Liver (tissue), 9 donors: ENCODE results near the gene RAVER1. TPM values are rescaled to one million over a fixed set of nuclear protein-coding genes. Genes with fewer than 3 reads are reported as not detected.

Experiments used
- DNase-seq: peaks from one replicate; pipeline ENCODE4 v3.0.0-alpha.2; 2017; ENCODE audit warnings: low spot score
- H3K27ac ChIP-seq, 2 donors: one replicate each; pipeline ENCODE4 v1.7.0; 2013; ENCODE audit warnings: inconsistent platforms in 2 of 2, low read length in 2 of 2, control low read depth in 1 of 2, low read depth in 1 of 2, mild to moderate bottlenecking in 1 of 2
- H3K27me3 ChIP-seq, 4 donors: one replicate each; pipeline versions ENCODE4 v1.6.1 to v1.7.0; 2013; ENCODE audit warnings: low read length in 3 of 4, inconsistent platforms in 1 of 4, mild to moderate bottlenecking in 1 of 4, moderate library complexity in 1 of 4; ENCODE audit not compliant: control insufficient read depth in 4 of 4, insufficient read depth in 4 of 4
- H3K36me3 ChIP-seq, 4 donors: one replicate each; pipeline versions ENCODE4 v1.6.1 to v1.7.0; 2013; ENCODE audit warnings: low read length in 3 of 4, mild to moderate bottlenecking in 3 of 4, low read depth in 1 of 4, moderate library complexity in 1 of 4; ENCODE audit not compliant: control insufficient read depth in 4 of 4, insufficient read depth in 3 of 4
- H3K4me1 ChIP-seq, 4 donors: one replicate each; pipeline versions ENCODE4 v1.6.1 to v1.7.0; 2013; ENCODE audit warnings: low read length in 3 of 4, mild to moderate bottlenecking in 3 of 4, moderate library complexity in 1 of 4; ENCODE audit not compliant: control insufficient read depth in 4 of 4, insufficient read depth in 4 of 4
- H3K4me3 ChIP-seq, 3 donors: one replicate each; pipeline versions ENCODE4 v1.6.1 to v1.7.0; 2013; ENCODE audit warnings: low read length in 3 of 3, control low read depth in 1 of 3, low read depth in 1 of 3, mild to moderate bottlenecking in 1 of 3
- H3K9ac ChIP-seq, 2 donors: one replicate each; pipeline ENCODE4 v1.7.0; 2013; ENCODE audit warnings: low read length in 2 of 2, mild to moderate bottlenecking in 2 of 2, moderate library complexity in 2 of 2, control low read depth in 1 of 2, low read depth in 1 of 2
- H3K9me3 ChIP-seq, 4 donors: one replicate each; pipeline versions ENCODE4 v1.6.1 to v1.7.0; 2013; ENCODE audit warnings: low read length in 3 of 4; ENCODE audit not compliant: control insufficient read depth in 4 of 4
- ATF3 ChIP-seq: IDR thresholded peaks from 2 replicates; pipeline ENCODE4 v1.6.1; 2016; ENCODE audit warnings: antibody characterized with exemption
- EGR1 ChIP-seq, 2 donors: IDR thresholded peaks; 2 replicates each; pipeline ENCODE4 v1.6.1; 2016 to 2018; ENCODE audit warnings: antibody characterized with exemption in 2 of 2, low read depth in 2 of 2
- FOXA1 ChIP-seq: IDR thresholded peaks from 2 replicates; pipeline ENCODE4 v1.6.1; 2016; ENCODE audit warnings: antibody characterized with exemption
- FOXA2 ChIP-seq: IDR thresholded peaks from 2 replicates; pipeline ENCODE4 v1.6.1; 2016; ENCODE audit warnings: antibody characterized with exemption
- GABPA ChIP-seq, 2 donors: IDR thresholded peaks in 1 of 2; conservative IDR thresholded peaks in 1 of 2; 2 replicates each; pipeline ENCODE4 v1.6.1; 2016; ENCODE audit warnings: antibody characterized with exemption in 2 of 2, mild to moderate bottlenecking in 1 of 2, moderate library complexity in 1 of 2
- HNF4A ChIP-seq, 2 donors: conservative IDR thresholded peaks; 2 replicates each; pipeline ENCODE4 v1.6.1; 2016; ENCODE audit warnings: antibody characterized with exemption in 2 of 2, mild to moderate bottlenecking in 2 of 2
- HNF4G ChIP-seq: IDR thresholded peaks from 2 replicates; pipeline ENCODE4 v1.6.1; 2016; ENCODE audit warnings: antibody characterized with exemption
- JUND ChIP-seq, 2 donors: IDR thresholded peaks; 2 replicates each; pipeline ENCODE4 v1.6.1; 2016; ENCODE audit warnings: antibody characterized with exemption in 2 of 2
- MAX ChIP-seq: IDR thresholded peaks from 2 replicates; pipeline ENCODE4 v1.6.1; 2016; ENCODE audit warnings: antibody characterized with exemption
- NR2F2 ChIP-seq: IDR thresholded peaks from 2 replicates; pipeline ENCODE4 v1.6.1; 2016; ENCODE audit warnings: antibody characterized with exemption
- RAD21 ChIP-seq, 2 donors: IDR thresholded peaks; 2 replicates each; pipeline ENCODE4 v1.6.1; 2016; ENCODE audit warnings: antibody characterized with exemption in 2 of 2, mild to moderate bottlenecking in 2 of 2
- RXRA ChIP-seq, 2 donors: IDR thresholded peaks; 2 replicates each; pipeline ENCODE4 v1.6.1; 2017 to 2018; ENCODE audit warnings: antibody characterized with exemption in 2 of 2, mild to moderate bottlenecking in 1 of 2
- SP1 ChIP-seq: IDR thresholded peaks from 2 replicates; pipeline ENCODE4 v1.6.1; 2018; ENCODE audit warnings: antibody characterized with exemption, mild to moderate bottlenecking
- TAF1 ChIP-seq: conservative IDR thresholded peaks from 2 replicates; pipeline ENCODE4 v1.6.1; 2016; ENCODE audit warnings: antibody characterized with exemption, mild to moderate bottlenecking
- YY1 ChIP-seq: IDR thresholded peaks from 2 replicates; pipeline ENCODE4 v1.6.1; 2016; ENCODE audit warnings: antibody characterized with exemption, mild to moderate bottlenecking
- ZBTB33 ChIP-seq: IDR thresholded peaks from 2 replicates; pipeline ENCODE4 v1.6.1; 2016; ENCODE audit warnings: antibody characterized with exemption
- WGBS: extraction: QIAGEN DNeasy Blood & Tissue Kit; methylation state at CpG from one replicate; pipeline ENCODE4 v1.1.7; 2013; 5-methylcytosine and 5-hydroxymethylcytosine counted together
- polyA plus RNA-seq, 2 donors: library from polyadenylated mRNA; stranded (reverse) in 1 of 2; unstranded in 1 of 2; fragments of 200-250 nt in 1 of 2; fragments of >200 nt in 1 of 2; fragmentation: Nextera tagmentation in 1 of 2; extraction: Ambion mirVana in 1 of 2; gene quantifications; one replicate each; pipeline versions ENCODE4 v1.2.1 to v1.2.3, GENCODE V29; 2013 to 2015
- total RNA-seq, 2 donors: library from RNA; depleted of rRNA; stranded (reverse); fragments of >200 nt; gene quantifications; one replicate each; pipeline ENCODE4 v1.2.3, GENCODE V29; 2014
- TF ChIP-seq, protein P1 (sequence below): fragments of 150-350 bp; IDR thresholded peaks from 2 replicates; pipeline ENCODE4 v1.5.1; 2017; ENCODE audit warnings: improper control_type of control experiment, low read depth, low read length; ENCODE audit not compliant: missing input control
- donor health status: healthy.
- donor health status: healthy.
- donor health status: healthy.
- donor health status: healthy.
- donor health status: healthy.

Gene RAVER1
- total and polyA plus RNA-seq, 4 donors: 2.1 to 13.6 (median 6.2) TPM

DNA sequence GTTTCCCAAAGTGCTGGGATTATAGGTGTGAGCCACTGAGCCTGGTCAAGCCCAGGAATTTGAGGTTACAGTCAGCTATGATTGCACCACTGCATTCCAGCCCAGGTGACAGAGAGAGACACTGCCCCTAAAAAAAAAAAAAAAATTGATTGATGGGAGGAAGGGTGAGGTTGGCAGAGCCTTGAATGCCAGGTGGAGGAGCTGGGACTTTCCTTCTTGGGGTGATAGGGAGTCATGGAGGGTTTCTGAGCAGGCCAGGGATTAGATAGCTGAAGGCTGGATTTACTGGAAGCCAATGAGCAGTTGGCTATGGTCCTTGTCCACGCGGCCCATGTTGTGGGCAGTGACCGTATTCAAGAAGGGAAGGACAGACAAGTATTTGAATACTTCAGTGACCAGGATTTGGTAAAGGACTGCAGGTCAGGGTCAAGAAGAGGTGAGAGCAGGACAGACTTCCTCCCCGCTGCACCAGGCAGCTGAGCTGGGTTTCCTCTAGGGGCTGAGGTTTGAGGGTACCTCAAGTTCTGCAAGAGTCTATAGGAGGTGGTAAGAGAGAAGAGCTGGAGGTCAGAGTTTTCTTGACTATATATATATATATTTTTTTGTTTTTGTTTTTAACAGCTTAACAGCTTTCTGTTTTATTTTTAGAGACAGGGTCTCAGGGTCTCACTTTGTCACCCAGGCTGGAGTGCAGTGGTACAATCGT lies 53.4 kb downstream of the RAVER1 start:
- no peak overlapping the region for H3K4me3 ChIP-seq
- DNase-seq: no peak
- no peaks in the 10 kb centered on the region for H3K9me3 ChIP-seq
- no peak for TF ChIP-seq JUND (IDR thresholded peaks at IDR 0.05)
- no peak for TF ChIP-seq SP1
- no peak for TF ChIP-seq HNF4A (conservative IDR thresholded peaks at IDR 0.05)
- no peak for TF ChIP-seq TAF1
- TF ChIP-seq YY1: no peak
- no peak for TF ChIP-seq FOXA1
- no peak for TF ChIP-seq GABPA (IDR thresholded peaks at IDR 0.05 in 1 of 2, conservative IDR thresholded peaks at IDR 0.05 in 1 of 2)
- TF ChIP-seq EGR1 (IDR thresholded peaks at IDR 0.05; ENCODE audit: low read depth in 2 of 2): no peak
- TF ChIP-seq NR2F2: no peak
- TF ChIP-seq, protein P1, sequence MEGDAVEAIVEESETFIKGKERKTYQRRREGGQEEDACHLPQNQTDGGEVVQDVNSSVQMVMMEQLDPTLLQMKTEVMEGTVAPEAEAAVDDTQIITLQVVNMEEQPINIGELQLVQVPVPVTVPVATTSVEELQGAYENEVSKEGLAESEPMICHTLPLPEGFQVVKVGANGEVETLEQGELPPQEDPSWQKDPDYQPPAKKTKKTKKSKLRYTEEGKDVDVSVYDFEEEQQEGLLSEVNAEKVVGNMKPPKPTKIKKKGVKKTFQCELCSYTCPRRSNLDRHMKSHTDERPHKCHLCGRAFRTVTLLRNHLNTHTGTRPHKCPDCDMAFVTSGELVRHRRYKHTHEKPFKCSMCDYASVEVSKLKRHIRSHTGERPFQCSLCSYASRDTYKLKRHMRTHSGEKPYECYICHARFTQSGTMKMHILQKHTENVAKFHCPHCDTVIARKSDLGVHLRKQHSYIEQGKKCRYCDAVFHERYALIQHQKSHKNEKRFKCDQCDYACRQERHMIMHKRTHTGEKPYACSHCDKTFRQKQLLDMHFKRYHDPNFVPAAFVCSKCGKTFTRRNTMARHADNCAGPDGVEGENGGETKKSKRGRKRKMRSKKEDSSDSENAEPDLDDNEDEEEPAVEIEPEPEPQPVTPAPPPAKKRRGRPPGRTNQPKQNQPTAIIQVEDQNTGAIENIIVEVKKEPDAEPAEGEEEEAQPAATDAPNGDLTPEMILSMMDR: no peak
- no peak for TF ChIP-seq ZBTB33
- no peak for TF ChIP-seq HNF4G
- no peak for TF ChIP-seq ATF3
- TF ChIP-seq MAX: no peak
- no peak for TF ChIP-seq RAD21 (IDR thresholded peaks at IDR 0.05)
- no peak for TF ChIP-seq RXRA (IDR thresholded peaks at IDR 0.05)
- no peak for TF ChIP-seq FOXA2
- peaks cover 14 to 64% (median 36%) of the 10 kb centered on the region in 4 donors for H3K36me3 ChIP-seq
- 76% methylated on average over 5 of the region's 5 CpGs for WGBS
- no peak overlapping the region for H3K9ac ChIP-seq
- H3K27ac ChIP-seq: no peak overlapping the region
- no peaks in the 10 kb centered on the region for H3K4me1 ChIP-seq
- no peaks in the 10 kb centered on the region for H3K27me3 ChIP-seq

DNA sequence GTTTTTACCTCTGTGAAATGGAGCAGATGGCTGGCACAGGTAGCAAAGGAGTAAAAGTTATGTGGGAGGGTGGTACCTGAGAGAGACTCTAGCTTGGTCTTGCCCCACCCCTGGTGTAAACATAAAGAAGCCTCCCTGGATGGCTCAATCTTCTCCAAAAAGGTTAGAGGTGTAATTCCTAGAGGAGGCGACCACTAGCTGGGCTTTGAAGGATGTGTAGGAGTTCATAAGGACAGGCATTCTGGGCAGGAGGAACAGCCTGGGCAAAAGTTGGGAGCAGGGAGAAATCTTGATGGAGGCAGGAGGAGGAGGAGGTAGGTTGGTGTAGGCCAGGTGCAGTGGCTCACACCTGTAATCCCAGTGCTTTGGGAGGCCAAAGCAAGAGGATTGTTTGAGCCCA lies 54.4 kb downstream of the RAVER1 start:
- H3K27ac ChIP-seq: no peak overlapping the region
- H3K27me3 ChIP-seq: no peaks in the 10 kb centered on the region
- no peak for TF ChIP-seq MAX
- 98% methylated on average over 1 of the region's 1 CpG for WGBS
- H3K4me3 ChIP-seq: no peak overlapping the region
- H3K36me3 ChIP-seq: peaks cover 9 to 61% (median 33%) of the 10 kb centered on the region in 4 donors
- H3K9me3 ChIP-seq: no peaks in the 10 kb centered on the region
- H3K9ac ChIP-seq: no peak overlapping the region
- no peaks in the 10 kb centered on the region for H3K4me1 ChIP-seq
- no peak for DNase-seq
